ENCODE data around the gene GPR142. TPM values are rescaled to one million over a fixed set of nuclear protein-coding genes. Genes with fewer than 3 reads are reported as not detected.

Gene GPR142
- total and polyA plus RNA-seq, 2 of the 13 experiments (the other 11 are each of a cell fraction or from before 2014, with no cell fraction given) = not detected

DNA sequence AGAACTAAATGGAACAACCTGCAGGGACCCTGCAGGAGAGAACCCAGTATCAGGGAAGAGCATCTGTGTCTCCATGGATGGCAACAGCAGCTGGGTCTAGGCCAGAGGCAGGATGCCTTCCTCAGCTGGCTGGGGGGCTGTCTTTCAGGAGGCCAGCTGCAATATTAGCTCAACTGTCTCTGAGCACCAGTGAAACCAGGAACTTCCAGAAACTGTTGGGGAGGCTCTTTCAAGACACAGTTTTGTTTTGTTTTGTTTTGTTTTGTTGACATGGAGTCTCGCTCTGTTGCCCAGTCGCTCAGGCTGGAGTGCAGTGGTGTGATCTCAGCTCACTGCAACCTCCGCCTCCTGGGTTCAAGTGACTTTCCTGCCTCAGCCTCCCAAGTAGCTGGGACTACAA lies 7.6 kb downstream of the GPR142 start:
- ChIA-PET CTCF (ENCODE audit: low intra/inter-chr PET ratio, low total read pairs) (no interaction called here), POLR2A (interaction anchor here (1.6 kb wide), 1 partner anchor 43 kb away, joined by 7 read pairs; no protein-coding TSS in a partner anchor)
- intact Hi-C loops (cut with micrococcal nuclease; ENCODE audit: unreplicated experiment) = loop anchor here (1.0 kb wide), 1 partner anchor 82 kb away; no protein-coding TSS in a partner anchor
- Histone ChIP-seq H3K4me1 (ENCODE audit: insufficient read depth, low read length) (peaks cover 26% of the 10 kb centered on the region), H3K9me3 (ENCODE audit: low read length) (no peaks in the 10 kb centered on the region), H3K4me3 (replicated peaks in 1 of 3; ENCODE audit: insufficient read depth in 1 of 3, low read depth in 2 of 3, low read length in 3 of 3) (no peak overlapping the region), H3K27me3 (ENCODE audit: control insufficient read depth in 1 of 2, insufficient read depth in 2 of 2, low read length in 2 of 2) (peaks cover 1 to 22% of the 10 kb centered on the region in 2 experiments; a peak in 3 of 5 replicates), H3K36me3 (replicated peaks in 1 of 2; ENCODE audit: control insufficient read depth in 1 of 2, insufficient read depth in 2 of 2, low read length in 2 of 2) (no peaks in the 10 kb centered on the region), H3K4me2 (ENCODE audit: low read depth, low read length) (no peak overlapping the region), H3K9ac (ENCODE audit: insufficient read depth, low read depth, low read length) (no peak overlapping the region), H4K20me1 (ENCODE audit: insufficient read depth, low read length) (no peaks in the 10 kb centered on the region), H3K79me2 (ENCODE audit: insufficient read depth, low read length) (no peaks in the 10 kb centered on the region), H2AFZ (ENCODE audit: low read length) (no peak overlapping the region), H3K27ac (ENCODE audit: extremely low read length, insufficient read depth, low read length) (no peak overlapping the region)
- DNase-seq (ENCODE audit: low spot score) = no peak
- ATAC-seq = no peak
- no TSS peak for BruUV-seq (replicated peaks)
- TF ChIP-seq, protein P1, sequence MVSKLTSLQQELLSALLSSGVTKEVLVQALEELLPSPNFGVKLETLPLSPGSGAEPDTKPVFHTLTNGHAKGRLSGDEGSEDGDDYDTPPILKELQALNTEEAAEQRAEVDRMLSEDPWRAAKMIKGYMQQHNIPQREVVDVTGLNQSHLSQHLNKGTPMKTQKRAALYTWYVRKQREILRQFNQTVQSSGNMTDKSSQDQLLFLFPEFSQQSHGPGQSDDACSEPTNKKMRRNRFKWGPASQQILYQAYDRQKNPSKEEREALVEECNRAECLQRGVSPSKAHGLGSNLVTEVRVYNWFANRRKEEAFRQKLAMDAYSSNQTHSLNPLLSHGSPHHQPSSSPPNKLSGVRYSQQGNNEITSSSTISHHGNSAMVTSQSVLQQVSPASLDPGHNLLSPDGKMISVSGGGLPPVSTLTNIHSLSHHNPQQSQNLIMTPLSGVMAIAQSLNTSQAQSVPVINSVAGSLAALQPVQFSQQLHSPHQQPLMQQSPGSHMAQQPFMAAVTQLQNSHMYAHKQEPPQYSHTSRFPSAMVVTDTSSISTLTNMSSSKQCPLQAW (CRISPR knock-in tag; IDR thresholded peaks at IDR 0.05) = no peak
- TF ChIP-seq ZNF121 (CRISPR knock-in tag; IDR thresholded peaks at IDR 0.05) = peak; percentile 65; the same call in 1 of the 2 replicates
- FAIRE-seq = no peak
- in situ Hi-C loops (cut with HindIII; ENCODE audit: extremely low pct_ligation_motif_present, low pct_unique_long_range_greater_than_20kb) = loop anchor here (5.0 kb wide), 1 partner anchor 82 kb away; no protein-coding TSS in a partner anchor
- WGBS (ENCODE audit: low lambda C conversion rate) = 70% methylated on average over 3 of the region's 3 CpGs

DNA sequence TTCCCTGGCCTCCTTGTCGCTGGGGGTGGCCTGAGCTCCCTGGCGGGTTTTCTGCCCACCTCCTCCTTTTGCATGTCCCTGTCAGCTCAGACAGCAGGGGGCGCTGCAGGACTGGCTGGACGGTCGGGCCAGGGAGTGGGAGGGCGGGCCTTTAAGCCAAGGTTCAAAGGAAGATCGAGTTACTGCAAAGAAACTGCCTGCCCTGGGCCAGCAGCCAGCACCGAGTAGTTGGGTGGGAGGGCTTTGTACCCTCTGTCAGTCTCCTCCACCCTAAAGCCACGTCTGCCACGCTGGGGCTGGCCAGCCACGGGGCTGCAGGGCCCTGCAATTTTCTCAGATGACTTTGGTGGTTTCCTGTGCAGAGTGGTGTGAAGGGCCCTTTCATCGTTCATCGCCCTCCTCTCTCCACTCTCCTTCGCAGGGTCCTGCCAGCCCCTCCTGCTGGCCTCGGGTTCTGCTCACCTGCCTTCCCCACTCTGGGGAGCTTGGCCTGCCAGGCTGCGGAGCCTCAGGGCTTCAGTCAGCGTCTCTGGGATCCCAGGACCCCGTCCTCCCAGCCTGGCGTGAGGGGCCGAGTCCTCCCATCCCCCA lies 12.3 kb downstream of the GPR142 start:
- intact Hi-C loops (cut with micrococcal nuclease; ENCODE audit: unreplicated experiment) = loop anchor here (1.0 kb wide), 2 partner anchors 78 to 114 kb away; no protein-coding TSS in a partner anchor
- BruUV-seq (replicated peaks) = no TSS peak
- Histone ChIP-seq H3K9me3 (ENCODE audit: low read length) (no peaks in the 10 kb centered on the region), H4K20me1 (ENCODE audit: insufficient read depth, low read length) (no peaks in the 10 kb centered on the region), H3K36me3 (replicated peaks in 1 of 2; ENCODE audit: control insufficient read depth in 1 of 2, insufficient read depth in 2 of 2, low read length in 2 of 2) (no peaks in the 10 kb centered on the region), H2AFZ (ENCODE audit: low read length) (no peak overlapping the region), H3K4me3 (replicated peaks in 1 of 3; ENCODE audit: insufficient read depth in 1 of 3, low read depth in 2 of 3, low read length in 3 of 3) (peak overlapping the region in 1 of 3 experiments; percentile 34; a peak in 1 of 6 replicates), H3K4me1 (ENCODE audit: insufficient read depth, low read length) (peaks cover 27% of the 10 kb centered on the region), H3K79me2 (ENCODE audit: insufficient read depth, low read length) (no peaks in the 10 kb centered on the region), H3K4me2 (ENCODE audit: low read depth, low read length) (peak overlapping the region; percentile 52), H3K9ac (ENCODE audit: insufficient read depth, low read depth, low read length) (no peak overlapping the region), H3K27ac (ENCODE audit: extremely low read length, insufficient read depth, low read length) (no peak overlapping the region), H3K27me3 (ENCODE audit: control insufficient read depth in 1 of 2, insufficient read depth in 2 of 2, low read length in 2 of 2) (0 out of 5 replicates have a peak, but pooled peaks cover 0 to 12% of the 10 kb centered on the region in 2 experiments)
- ATAC-seq (peak; percentile 94), DNase-seq (ENCODE audit: low spot score) (peak; percentile 81), FAIRE-seq (peak; percentile 80)
- in situ Hi-C loops (cut with HindIII; ENCODE audit: extremely low pct_ligation_motif_present, low pct_unique_long_range_greater_than_20kb) = loop anchor here (5.0 kb wide), 1 partner anchor 78 kb away; no protein-coding TSS in a partner anchor
- CTCF ChIA-PET (ENCODE audit: low intra/inter-chr PET ratio, low total read pairs) = interaction anchor here (1.1 to 5.0 kb wide), 8 partner anchors 12 to 222 kb away, joined by 3 to 141 read pairs (median 7); partner anchors contain the start of gene GPR142
- WGBS (ENCODE audit: low lambda C conversion rate) = 35% methylated on average over 18 of the region's 20 CpGs
- POLR2A ChIA-PET = interaction anchor here (0.6 to 2.0 kb wide), 5 partner anchors 52 to 98 kb away, joined by 3 to 18 read pairs (median 4); no protein-coding TSS in a partner anchor
- TF ChIP-seq, protein P2, sequence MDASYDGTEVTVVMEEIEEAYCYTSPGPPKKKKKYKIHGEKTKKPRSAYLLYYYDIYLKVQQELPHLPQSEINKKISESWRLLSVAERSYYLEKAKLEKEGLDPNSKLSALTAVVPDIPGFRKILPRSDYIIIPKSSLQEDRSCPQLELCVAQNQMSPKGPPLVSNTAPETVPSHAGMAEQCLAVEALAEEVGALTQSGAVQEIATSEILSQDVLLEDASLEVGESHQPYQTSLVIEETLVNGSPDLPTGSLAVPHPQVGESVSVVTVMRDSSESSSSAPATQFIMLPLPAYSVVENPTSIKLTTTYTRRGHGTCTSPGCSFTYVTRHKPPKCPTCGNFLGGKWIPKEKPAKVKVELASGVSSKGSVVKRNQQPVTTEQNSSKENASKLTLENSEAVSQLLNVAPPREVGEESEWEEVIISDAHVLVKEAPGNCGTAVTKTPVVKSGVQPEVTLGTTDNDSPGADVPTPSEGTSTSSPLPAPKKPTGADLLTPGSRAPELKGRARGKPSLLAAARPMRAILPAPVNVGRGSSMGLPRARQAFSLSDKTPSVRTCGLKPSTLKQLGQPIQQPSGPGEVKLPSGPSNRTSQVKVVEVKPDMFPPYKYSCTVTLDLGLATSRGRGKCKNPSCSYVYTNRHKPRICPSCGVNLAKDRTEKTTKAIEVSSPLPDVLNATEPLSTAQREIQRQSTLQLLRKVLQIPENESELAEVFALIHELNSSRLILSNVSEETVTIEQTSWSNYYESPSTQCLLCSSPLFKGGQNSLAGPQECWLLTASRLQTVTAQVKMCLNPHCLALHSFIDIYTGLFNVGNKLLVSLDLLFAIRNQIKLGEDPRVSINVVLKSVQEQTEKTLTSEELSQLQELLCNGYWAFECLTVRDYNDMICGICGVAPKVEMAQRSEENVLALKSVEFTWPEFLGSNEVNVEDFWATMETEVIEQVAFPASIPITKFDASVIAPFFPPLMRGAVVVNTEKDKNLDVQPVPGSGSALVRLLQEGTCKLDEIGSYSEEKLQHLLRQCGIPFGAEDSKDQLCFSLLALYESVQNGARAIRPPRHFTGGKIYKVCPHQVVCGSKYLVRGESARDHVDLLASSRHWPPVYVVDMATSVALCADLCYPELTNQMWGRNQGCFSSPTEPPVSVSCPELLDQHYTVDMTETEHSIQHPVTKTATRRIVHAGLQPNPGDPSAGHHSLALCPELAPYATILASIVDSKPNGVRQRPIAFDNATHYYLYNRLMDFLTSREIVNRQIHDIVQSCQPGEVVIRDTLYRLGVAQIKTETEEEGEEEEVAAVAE (CRISPR knock-in tag; IDR thresholded peaks at IDR 0.05; ENCODE audit: borderline replicate concordance) = no peak
- TF ChIP-seq ZNF451 (CRISPR knock-in tag; IDR thresholded peaks at IDR 0.05) (no peak), TSC22D2 (CRISPR knock-in tag; IDR thresholded peaks at IDR 0.05; ENCODE audit: borderline replicate concordance) (peak; percentile 65; the same call in 1 of the 2 replicates), ZFP90 (CRISPR knock-in tag; IDR thresholded peaks at IDR 0.05; ENCODE audit: borderline replicate concordance) (peak; percentile 75; the same call in 1 of the 2 replicates), ZNF138 (CRISPR knock-in tag; IDR thresholded peaks at IDR 0.05; ENCODE audit: low read depth) (no peak), SMC3 (IDR thresholded peaks at IDR 0.05; ENCODE audit: low read length) (peak; percentile 94), HNRNPL (IDR thresholded peaks at IDR 0.05; ENCODE audit: low read depth, low read length) (0 out of 2 replicates have a peak, but pooled peaks have one; percentile 45), ZNF501 (CRISPR knock-in tag; IDR thresholded peaks at IDR 0.05) (peak; percentile 78), SMAD3 (CRISPR knock-in tag; IDR thresholded peaks at IDR 0.05) (0 out of 2 replicates have a peak, but pooled peaks have one; percentile 52)

All from HepG2 (cell line).